Smooth muscle cell (in vitro differentiated cells): Measurements from ENCODE around the gene FAM81B. TPM values are rescaled to one million over a fixed set of nuclear protein-coding genes. Genes with fewer than 3 reads are reported as not detected.
A peak's percentile ranks its signal among the peaks of the same experiment; 100 is the strongest.

Source experiments
- DNase-seq: peaks from one replicate; lab custom pipeline; 2025; ENCODE audit not compliant: unreplicated experiment; lab: John Stamatoyannopoulos, UW
- H2AFZ ChIP-seq: fragments of 200-600 bp; sonication (generic); 2 replicates; pipeline ENCODE4 v1.6.0; 2016; ENCODE audit warnings: antibody characterized with exemption, low read depth, mild to moderate bottlenecking
- H3F3A ChIP-seq: fragments of 200-600 bp; sonication (generic); 2 replicates; pipeline ENCODE4 v1.6.0; 2017; ENCODE audit warnings: antibody characterized with exemption, low read depth
- H3K27ac ChIP-seq: fragments of 200-600 bp; sonication (generic); 2 replicates; pipeline ENCODE4 v1.5.1; 2016; ENCODE audit warnings: low read depth, mild to moderate bottlenecking
- H3K27me3 ChIP-seq: fragments of 200-600 bp; sonication (generic); 2 replicates; pipeline ENCODE4 v1.6.1; 2016; ENCODE audit warnings: low read depth, mild to moderate bottlenecking
- H3K36me3 ChIP-seq: fragments of 200-600 bp; sonication (generic); 2 replicates; pipeline ENCODE4 v1.5.1; 2016; ENCODE audit warnings: low read depth
- H3K4me1 ChIP-seq: fragments of 200-600 bp; sonication (generic); 2 replicates; pipeline ENCODE4 v1.5.1; 2016; ENCODE audit warnings: low read depth
- H3K4me2 ChIP-seq: fragments of 200-600 bp; sonication (generic); 2 replicates; pipeline ENCODE4 v1.6.0; 2016; ENCODE audit warnings: mild to moderate bottlenecking
- H3K4me3 ChIP-seq: fragments of 200-600 bp; sonication (generic); 2 replicates; pipeline ENCODE4 v1.5.1; 2016; ENCODE audit warnings: mild to moderate bottlenecking
- H3K79me2 ChIP-seq: fragments of 200-600 bp; sonication (generic); 2 replicates; pipeline ENCODE4 v1.6.0; 2016; ENCODE audit warnings: low read depth, mild to moderate bottlenecking
- H3K9ac ChIP-seq: fragments of 200-600 bp; sonication (generic); 2 replicates; pipeline ENCODE4 v1.6.0; 2016; ENCODE audit warnings: low read depth
- H3K9me3 ChIP-seq: fragments of 200-600 bp; sonication (generic); replicated peaks from 2 replicates; pipeline ENCODE4 v1.5.1; 2016; ENCODE audit warnings: low read depth
- H4K20me1 ChIP-seq: fragments of 200-600 bp; sonication (generic); 2 replicates; pipeline ENCODE4 v1.6.0; 2016; ENCODE audit warnings: low read depth
- WGBS: methylation state at CpG from one replicate; pipeline ENCODE4 v1.1.7; 2016; ENCODE audit warnings: low lambda C conversion rate; 5-methylcytosine and 5-hydroxymethylcytosine counted together
- polyA plus RNA-seq: library from polyadenylated mRNA; unstranded; fragments of >200 nt; fragmentation: Nextera tagmentation; extraction: Ambion mirVana; gene quantifications from 2 replicates; pipeline ENCODE4 v1.2.1, GENCODE V29; 2016
- total RNA-seq: library from RNA; depleted of rRNA; stranded (reverse); fragments of >200 nt; gene quantifications from 2 replicates; pipeline ENCODE4 v1.2.3, GENCODE V29; 2014
- TF ChIP-seq, protein P1 (sequence below): fragments of 200-600 bp; sonication (generic); IDR thresholded peaks from 2 replicates; pipeline ENCODE4 v1.5.1; 2017; ENCODE audit warnings: borderline replicate concordance, mild to moderate bottlenecking, antibody characterized with exemption; ENCODE audit not compliant: insufficient read depth, poor library complexity, severe bottlenecking

The FAM81B gene
- total and polyA plus RNA-seq, 2 experiments from 2014 or later: not detected

DNA sequence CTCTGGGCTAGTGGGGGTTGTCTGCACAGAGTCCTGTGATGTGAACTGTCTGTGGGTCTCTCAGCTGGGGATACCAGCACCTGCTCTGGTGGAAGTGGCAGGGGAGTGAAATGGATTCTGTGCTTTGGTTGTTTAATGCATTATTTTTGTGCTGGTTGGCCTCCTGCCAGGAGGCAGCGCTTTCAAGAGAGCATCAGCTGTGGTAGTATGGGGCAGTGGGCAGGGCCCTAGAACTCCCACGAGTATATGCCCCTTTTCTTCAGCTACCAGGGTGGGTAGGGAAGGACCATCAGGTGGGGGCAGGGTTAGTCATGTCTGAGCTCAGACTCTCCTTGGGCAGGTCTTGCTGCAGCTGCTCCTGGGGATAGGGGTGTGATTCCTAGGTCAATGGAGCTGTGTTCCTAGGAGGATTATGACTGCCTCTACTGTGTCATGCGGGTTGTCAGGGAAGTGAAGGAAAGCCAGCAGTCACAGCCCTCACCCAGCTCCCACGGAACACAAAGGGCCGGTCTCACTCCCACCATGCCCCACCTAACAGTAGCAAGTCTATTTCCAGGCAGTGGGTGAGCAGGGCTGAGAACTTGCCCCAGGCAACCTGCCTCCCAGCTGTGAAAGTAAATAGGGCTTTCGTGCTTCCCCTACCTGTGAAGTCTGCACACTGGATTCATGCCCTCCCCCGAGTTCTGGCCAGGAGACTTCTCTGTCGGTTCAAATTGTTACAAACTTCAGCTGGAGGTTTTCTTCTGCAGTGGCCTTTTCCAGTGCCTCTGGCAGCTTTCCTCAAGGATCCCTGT lies 25.7 kb upstream of the FAM81B start:
- H3K9ac ChIP-seq: no peak overlapping the region
- TF ChIP-seq, protein P1, sequence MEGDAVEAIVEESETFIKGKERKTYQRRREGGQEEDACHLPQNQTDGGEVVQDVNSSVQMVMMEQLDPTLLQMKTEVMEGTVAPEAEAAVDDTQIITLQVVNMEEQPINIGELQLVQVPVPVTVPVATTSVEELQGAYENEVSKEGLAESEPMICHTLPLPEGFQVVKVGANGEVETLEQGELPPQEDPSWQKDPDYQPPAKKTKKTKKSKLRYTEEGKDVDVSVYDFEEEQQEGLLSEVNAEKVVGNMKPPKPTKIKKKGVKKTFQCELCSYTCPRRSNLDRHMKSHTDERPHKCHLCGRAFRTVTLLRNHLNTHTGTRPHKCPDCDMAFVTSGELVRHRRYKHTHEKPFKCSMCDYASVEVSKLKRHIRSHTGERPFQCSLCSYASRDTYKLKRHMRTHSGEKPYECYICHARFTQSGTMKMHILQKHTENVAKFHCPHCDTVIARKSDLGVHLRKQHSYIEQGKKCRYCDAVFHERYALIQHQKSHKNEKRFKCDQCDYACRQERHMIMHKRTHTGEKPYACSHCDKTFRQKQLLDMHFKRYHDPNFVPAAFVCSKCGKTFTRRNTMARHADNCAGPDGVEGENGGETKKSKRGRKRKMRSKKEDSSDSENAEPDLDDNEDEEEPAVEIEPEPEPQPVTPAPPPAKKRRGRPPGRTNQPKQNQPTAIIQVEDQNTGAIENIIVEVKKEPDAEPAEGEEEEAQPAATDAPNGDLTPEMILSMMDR: no peak
- H3K27me3 ChIP-seq: no peaks in the 10 kb centered on the region
- H3K4me2 ChIP-seq: no peak overlapping the region
- H3K4me1 ChIP-seq: no peaks in the 10 kb centered on the region
- no peaks in the 10 kb centered on the region for H3K9me3 ChIP-seq
- no peak overlapping the region for H3K4me3 ChIP-seq
- no peaks in the 10 kb centered on the region for H3F3A ChIP-seq
- DNase-seq: no peak
- 84% methylated on average over 8 of the region's 8 CpGs for WGBS
- H3K36me3 ChIP-seq: no peaks in the 10 kb centered on the region
- H2AFZ ChIP-seq: no peak overlapping the region
- H4K20me1 ChIP-seq: no peaks in the 10 kb centered on the region
- no peaks in the 10 kb centered on the region for H3K79me2 ChIP-seq
- no peak overlapping the region for H3K27ac ChIP-seq

DNA sequence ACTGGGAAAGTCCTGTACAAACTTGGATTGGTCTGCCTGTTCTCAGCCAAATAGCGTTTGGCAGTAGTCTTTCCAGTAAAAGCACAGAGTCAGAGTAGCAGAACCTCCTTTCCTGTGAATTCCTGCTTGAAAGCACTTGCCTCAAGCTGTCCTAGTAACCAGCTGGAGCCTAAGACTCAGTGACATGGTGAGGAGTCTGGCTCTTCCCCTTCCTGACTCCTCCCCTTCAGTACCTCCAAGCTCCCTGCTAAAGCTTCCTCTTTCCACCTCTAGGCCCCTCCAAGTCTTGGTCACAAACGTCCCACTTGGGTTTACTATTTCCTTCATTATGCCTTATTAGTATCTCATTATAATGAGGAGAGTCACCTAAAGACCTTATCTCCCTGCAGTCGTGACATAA lies 21.4 kb upstream of the FAM81B start:
- TF ChIP-seq, protein P1: no peak

DNA sequence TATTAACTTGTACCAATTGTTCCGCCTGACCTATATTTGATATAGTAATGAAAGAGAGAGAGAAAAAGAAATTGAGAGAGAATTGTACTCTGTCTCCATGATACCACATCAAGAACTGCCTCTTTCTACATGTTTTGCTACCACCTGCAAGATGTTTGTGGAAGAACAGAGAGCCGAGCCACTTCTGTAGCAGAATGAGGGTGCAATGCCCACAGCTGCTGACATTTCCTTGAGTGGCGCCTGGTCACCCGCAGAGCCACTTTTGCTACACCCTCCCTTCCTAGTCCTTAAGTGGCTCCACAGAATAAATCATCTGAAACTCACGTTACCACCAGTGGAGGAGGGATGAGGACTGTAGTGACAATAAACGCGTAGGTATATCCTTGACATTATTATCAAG lies 17.1 kb upstream of the FAM81B start:
- 91% methylated on average over 7 of the region's 7 CpGs for WGBS
- Histone ChIP-seq H3K4me1 (no peaks in the 10 kb centered on the region), H2AFZ (no peak overlapping the region), H4K20me1 (no peaks in the 10 kb centered on the region), H3K4me3 (no peak overlapping the region), H3K9ac (no peak overlapping the region), H3K27ac (no peak overlapping the region), H3K4me2 (no peak overlapping the region), H3K9me3 (no peaks in the 10 kb centered on the region), H3F3A (no peaks in the 10 kb centered on the region), H3K79me2 (no peaks in the 10 kb centered on the region), H3K27me3 (no peaks in the 10 kb centered on the region), H3K36me3 (no peaks in the 10 kb centered on the region)
- TF ChIP-seq, protein P1: no peak
- no peak for DNase-seq

More for the DNA sequence above, 21.4 kb upstream of the FAM81B start:
- H3K4me2 ChIP-seq: no peak overlapping the region
- no peak for DNase-seq
- H3K9me3 ChIP-seq: no peaks in the 10 kb centered on the region
- no peaks in the 10 kb centered on the region for H3K4me1 ChIP-seq
- H2AFZ ChIP-seq: no peak overlapping the region
- 76% methylated on average over 3 of the region's 3 CpGs for WGBS
- no peaks in the 10 kb centered on the region for H3K27me3 ChIP-seq
- H3K4me3 ChIP-seq: no peak overlapping the region
- H4K20me1 ChIP-seq: no peaks in the 10 kb centered on the region
- no peak overlapping the region for H3K27ac ChIP-seq
- no peak overlapping the region for H3K9ac ChIP-seq
- H3F3A ChIP-seq: no peaks in the 10 kb centered on the region
- H3K79me2 ChIP-seq: no peaks in the 10 kb centered on the region
- no peaks in the 10 kb centered on the region for H3K36me3 ChIP-seq

DNA sequence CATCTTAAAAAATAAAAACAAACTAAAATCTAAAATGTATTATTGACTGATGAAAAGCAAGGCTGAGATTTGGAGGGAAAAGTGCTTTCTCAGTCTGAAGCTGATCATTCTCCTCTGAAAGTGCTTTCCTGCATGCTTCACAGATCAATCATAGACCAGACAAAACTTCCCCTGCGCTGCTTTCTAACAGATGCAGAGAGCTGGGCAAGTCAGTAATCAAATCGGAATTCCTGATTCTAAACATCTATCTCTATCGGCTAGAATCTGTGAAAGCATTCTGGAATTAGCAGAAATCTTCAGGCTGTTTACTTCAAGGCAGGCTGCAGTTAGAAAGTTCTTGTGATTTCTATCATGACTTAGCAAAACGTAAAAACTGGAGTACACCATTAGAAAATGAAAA lies 15.6 kb upstream of the FAM81B start:
- Histone ChIP-seq H2AFZ (peak overlapping the region; percentile 76), H3K4me1 (no peaks in the 10 kb centered on the region), H3F3A (no peaks in the 10 kb centered on the region), H4K20me1 (no peaks in the 10 kb centered on the region), H3K9me3 (peaks cover 4% of the 10 kb centered on the region), H3K9ac (no peak overlapping the region), H3K36me3 (no peaks in the 10 kb centered on the region), H3K27me3 (no peaks in the 10 kb centered on the region), H3K4me3 (no peak overlapping the region), H3K4me2 (peak overlapping the region; percentile 72), H3K79me2 (no peaks in the 10 kb centered on the region), H3K27ac (no peak overlapping the region)
- 28% methylated on average over 4 of the region's 4 CpGs for WGBS
- DNase-seq: no peak
- TF ChIP-seq, protein P1: no peak
